Activated naive CD8-positive, alpha-beta T cell treated with anti-CD3 and anti-CD28 coated beads, Interleukin-2, amount 10 ng/mL, durations not matched to agents 7 days and 5 days (primary cell): ENCODE data around the gene FAM53B. TPM values are rescaled to one million over a fixed set of nuclear protein-coding genes. Genes with fewer than 3 reads are reported as not detected.
A peak's percentile ranks its signal among the peaks of the same experiment; 100 is the strongest.

ENCODE experiments used
- ATAC-seq: fragments of 150-1000 bp; cut with Tn5 transposase; one replicate; pipeline ENCODE4 v1.10.0; 2021; ENCODE audit warnings: low read depth, moderate library complexity
- POLR2A ChIA-PET: fragments of 350-600 bp; sonication (Branson Sonifier 250); formaldehyde crosslinking; loops from one replicate; lab custom pipeline; 2021; ENCODE audit warnings: antibody characterized with exemption; lab: Charles Lee
- DNase-seq: peaks from one replicate; pipeline ENCODE4 v3.0.0; 2021
- H3K27ac Mint-ChIP-seq: one replicate; pipeline ENCODE4 v1.8.0; 2022; ENCODE audit warnings: mild to moderate bottlenecking, mixed read lengths
- H3K27me3 Mint-ChIP-seq: one replicate; pipeline ENCODE4 v1.8.0; 2022; ENCODE audit warnings: mild to moderate bottlenecking, moderate library complexity, mixed read lengths
- H3K36me3 Mint-ChIP-seq: one replicate; pipeline ENCODE4 v1.8.0; 2021; ENCODE audit warnings: mild to moderate bottlenecking, mixed read lengths
- H3K4me1 Mint-ChIP-seq: one replicate; pipeline ENCODE4 v1.8.0; 2021; ENCODE audit warnings: mixed read lengths
- H3K4me3 Mint-ChIP-seq: one replicate; pipeline ENCODE4 v1.8.0; 2022; ENCODE audit warnings: mild to moderate bottlenecking, moderate library complexity, mixed read lengths
- H3K9me3 Mint-ChIP-seq: one replicate; pipeline ENCODE4 v1.8.0; 2021; ENCODE audit warnings: mixed read lengths
- total RNA-seq, 2 experiments: library from RNA; stranded (reverse); gene quantifications; one replicate each; pipeline ENCODE4 v1.2.3, GENCODE V29; 2021

Gene FAM53B
- total RNA-seq, 2 experiments from 2014 or later, result 29.8 to 33.0 TPM

GRCh38 chr10:124641282-124642087, 102.7 kb downstream of the FAM53B start:
- no peaks in the 10 kb centered on the region for H3K9me3 Mint-ChIP-seq
- H3K4me1 Mint-ChIP-seq, result peaks cover 23% of the 10 kb centered on the region
- no peak for ATAC-seq
- H3K36me3 Mint-ChIP-seq, result no peaks in the 10 kb centered on the region
- no peak overlapping the region for H3K4me3 Mint-ChIP-seq
- DNase-seq, result no peak
- H3K27ac Mint-ChIP-seq, result no peak overlapping the region
- no peaks in the 10 kb centered on the region for H3K27me3 Mint-ChIP-seq
- POLR2A ChIA-PET, result no interaction called here

- ATAC-seq (no peak), DNase-seq (no peak)
- Mint-ChIP-seq H3K36me3 (no peaks in the 10 kb centered on the region), H3K27me3 (no peaks in the 10 kb centered on the region), H3K4me3 (no peak overlapping the region), H3K27ac (no peak overlapping the region), H3K4me1 (peaks cover 21% of the 10 kb centered on the region), H3K9me3 (no peaks in the 10 kb centered on the region)
- POLR2A ChIA-PET, result no interaction called here
These were observed 103.5 kb downstream of the FAM53B start for GRCh38 chr10:124640538-124641231.

- Mint-ChIP-seq H3K9me3 (no peaks in the 10 kb centered on the region), H3K27ac (no peak overlapping the region), H3K4me3 (no peak overlapping the region), H3K36me3 (no peaks in the 10 kb centered on the region), H3K4me1 (peaks cover 21% of the 10 kb centered on the region), H3K27me3 (no peaks in the 10 kb centered on the region)
- no peak for ATAC-seq
- no peak for DNase-seq
- POLR2A ChIA-PET, result no interaction called here
These were observed 104.1 kb downstream of the FAM53B start for GRCh38 chr10:124640056-124640455.

- DNase-seq (no peak), ATAC-seq (no peak)
- Mint-ChIP-seq H3K4me1 (peaks cover 21% of the 10 kb centered on the region), H3K36me3 (peaks cover 2% of the 10 kb centered on the region), H3K27me3 (no peaks in the 10 kb centered on the region), H3K27ac (no peak overlapping the region), H3K9me3 (peaks cover 1% of the 10 kb centered on the region), H3K4me3 (no peak overlapping the region)
- POLR2A ChIA-PET, result no interaction called here
These were observed 104.5 kb downstream of the FAM53B start for GRCh38 chr10:124639646-124640045.

GRCh38 chr10:124639206-124639605, 105.0 kb downstream of the FAM53B start:
- no peaks in the 10 kb centered on the region for H3K27me3 Mint-ChIP-seq
- H3K9me3 Mint-ChIP-seq, result peaks cover 3% of the 10 kb centered on the region
- H3K36me3 Mint-ChIP-seq, result peaks cover 5% of the 10 kb centered on the region
- POLR2A ChIA-PET, result no interaction called here
- H3K27ac Mint-ChIP-seq, result no peak overlapping the region
- peaks cover 21% of the 10 kb centered on the region for H3K4me1 Mint-ChIP-seq
- no peak for ATAC-seq
- no peak overlapping the region for H3K4me3 Mint-ChIP-seq
- no peak for DNase-seq

GRCh38 chr10:124637746-124638145, 106.4 kb downstream of the FAM53B start:
- Mint-ChIP-seq H3K27ac (no peak overlapping the region), H3K36me3 (peaks cover 10% of the 10 kb centered on the region), H3K9me3 (peaks cover 7% of the 10 kb centered on the region), H3K27me3 (no peaks in the 10 kb centered on the region), H3K4me1 (peaks cover 21% of the 10 kb centered on the region), H3K4me3 (no peak overlapping the region)
- no peak for DNase-seq
- ATAC-seq, result no peak
- POLR2A ChIA-PET, result no interaction called here

- no peak for ATAC-seq
- no peak overlapping the region for H3K27ac Mint-ChIP-seq
- H3K4me3 Mint-ChIP-seq, result no peak overlapping the region
- H3K36me3 Mint-ChIP-seq, result peaks cover 10% of the 10 kb centered on the region
- no peaks in the 10 kb centered on the region for H3K27me3 Mint-ChIP-seq
- no peak for DNase-seq
- POLR2A ChIA-PET, result no interaction called here
- H3K9me3 Mint-ChIP-seq, result peaks cover 7% of the 10 kb centered on the region
- peaks cover 21% of the 10 kb centered on the region for H3K4me1 Mint-ChIP-seq
These were observed 107.0 kb downstream of the FAM53B start for GRCh38 chr10:124637091-124637700.

- DNase-seq (no peak), ATAC-seq (peak; percentile 50)
- peak overlapping the region; percentile 51 for H3K4me3 Mint-ChIP-seq
These were observed 107.7 kb downstream of the FAM53B start for GRCh38 chr10:124636271-124636995.

GRCh38 chr10:124632566-124632965, 111.6 kb downstream of the FAM53B start:
- no peak overlapping the region for H3K4me3 Mint-ChIP-seq
- ATAC-seq, result no peak
- H3K27me3 Mint-ChIP-seq, result no peaks in the 10 kb centered on the region
- DNase-seq, result no peak
- H3K36me3 Mint-ChIP-seq, result peaks cover 10% of the 10 kb centered on the region
- POLR2A ChIA-PET, result interaction anchor here (2.5 kb wide), 1 partner anchor 109 kb away, joined by 7 read pairs; no protein-coding TSS in a partner anchor
- H3K27ac Mint-ChIP-seq, result no peak overlapping the region
- peaks cover 7% of the 10 kb centered on the region for H3K9me3 Mint-ChIP-seq
- peaks cover 16% of the 10 kb centered on the region for H3K4me1 Mint-ChIP-seq

More at GRCh38 chr10:124636271-124636995, 107.7 kb downstream of the FAM53B start:
- H3K27me3 Mint-ChIP-seq, result no peaks in the 10 kb centered on the region
- H3K27ac Mint-ChIP-seq, result peak overlapping the region; percentile 63
- H3K4me1 Mint-ChIP-seq, result peaks cover 25% of the 10 kb centered on the region
- H3K36me3 Mint-ChIP-seq, result peaks cover 10% of the 10 kb centered on the region
- POLR2A ChIA-PET, result no interaction called here
- peaks cover 7% of the 10 kb centered on the region for H3K9me3 Mint-ChIP-seq

- H3K4me3 Mint-ChIP-seq, result no peak overlapping the region
- H3K36me3 Mint-ChIP-seq, result peaks cover 10% of the 10 kb centered on the region
- H3K27me3 Mint-ChIP-seq, result no peaks in the 10 kb centered on the region
- H3K4me1 Mint-ChIP-seq, result peaks cover 15% of the 10 kb centered on the region
- H3K9me3 Mint-ChIP-seq, result peaks cover 7% of the 10 kb centered on the region
- ATAC-seq (peak; percentile 43), DNase-seq (peak; percentile 53)
- no peak overlapping the region for H3K27ac Mint-ChIP-seq
- POLR2A ChIA-PET, result interaction anchor here (2.5 kb wide), 1 partner anchor 109 kb away, joined by 7 read pairs; no protein-coding TSS in a partner anchor
These were observed 112.1 kb downstream of the FAM53B start for GRCh38 chr10:124632064-124632531.

GRCh38 chr10:124630551-124630950, 113.6 kb downstream of the FAM53B start:
- H3K4me3 Mint-ChIP-seq, result no peak overlapping the region
- ATAC-seq (no peak), DNase-seq (no peak)
- no peak overlapping the region for H3K27ac Mint-ChIP-seq
- no peaks in the 10 kb centered on the region for H3K27me3 Mint-ChIP-seq
- peaks cover 19% of the 10 kb centered on the region for H3K4me1 Mint-ChIP-seq
- peaks cover 10% of the 10 kb centered on the region for H3K36me3 Mint-ChIP-seq
- POLR2A ChIA-PET, result no interaction called here
- H3K9me3 Mint-ChIP-seq, result peaks cover 7% of the 10 kb centered on the region

- DNase-seq, result no peak
- Mint-ChIP-seq H3K27me3 (no peaks in the 10 kb centered on the region), H3K9me3 (peaks cover 7% of the 10 kb centered on the region), H3K27ac (no peak overlapping the region), H3K36me3 (peaks cover 10% of the 10 kb centered on the region), H3K4me1 (peaks cover 20% of the 10 kb centered on the region), H3K4me3 (no peak overlapping the region)
- POLR2A ChIA-PET, result interaction anchor here (0.5 kb wide), 1 partner anchor 171 kb away, joined by 3 read pairs; the partner anchor contains the start of gene ABRAXAS2
- no peak for ATAC-seq
These were observed 114.3 kb downstream of the FAM53B start for GRCh38 chr10:124629842-124630241.

- Mint-ChIP-seq H3K9me3 (peaks cover 4% of the 10 kb centered on the region), H3K4me1 (peaks cover 20% of the 10 kb centered on the region), H3K36me3 (peaks cover 6% of the 10 kb centered on the region), H3K4me3 (no peak overlapping the region), H3K27ac (no peak overlapping the region), H3K27me3 (no peaks in the 10 kb centered on the region)
- POLR2A ChIA-PET, result interaction anchor here (0.5 kb wide), 1 partner anchor 172 kb away, joined by 3 read pairs; the partner anchor contains the start of gene ABRAXAS2
- ATAC-seq (no peak), DNase-seq (no peak)
These were observed 114.8 kb downstream of the FAM53B start for GRCh38 chr10:124629415-124629814.
